ENCODE results near the gene RO60. TPM values are rescaled to one million over a fixed set of nuclear protein-coding genes. Genes with fewer than 3 reads are reported as not detected.

RO60 gene
- total RNA-seq, 1 experiment from 2014 or later: 69.5 TPM

GRCh38 chr1:193059282-193060114, at the start of gene RO60, which contains the start of gene UCHL5 (continued):
- TF ChIP-seq ZBTB33 (IDR thresholded peaks at IDR 0.05; ENCODE audit: extremely low read depth, insufficient replicate concordance, low read length): peak; percentile 89
- peak; percentile 90 for TF ChIP-seq YY1 (IDR thresholded peaks at IDR 0.05; ENCODE audit: extremely low read depth, insufficient replicate concordance, low read depth, low read length)
- peak; percentile 94 for TF ChIP-seq SRF (IDR thresholded peaks at IDR 0.05; ENCODE audit: low read depth)
- peak; percentile 48; the same call in 1 of the 2 replicates for TF ChIP-seq CEBPB (IDR thresholded peaks at IDR 0.05; ENCODE audit: low read depth)
- no peak for TF ChIP-seq EZH2phosphoT487 (IDR thresholded peaks at IDR 0.05; ENCODE audit: borderline replicate concordance)
- TF ChIP-seq POLR2AphosphoS5 (IDR thresholded peaks at IDR 0.05; ENCODE audit: low read depth, low read length): peak; percentile 95

DNA sequence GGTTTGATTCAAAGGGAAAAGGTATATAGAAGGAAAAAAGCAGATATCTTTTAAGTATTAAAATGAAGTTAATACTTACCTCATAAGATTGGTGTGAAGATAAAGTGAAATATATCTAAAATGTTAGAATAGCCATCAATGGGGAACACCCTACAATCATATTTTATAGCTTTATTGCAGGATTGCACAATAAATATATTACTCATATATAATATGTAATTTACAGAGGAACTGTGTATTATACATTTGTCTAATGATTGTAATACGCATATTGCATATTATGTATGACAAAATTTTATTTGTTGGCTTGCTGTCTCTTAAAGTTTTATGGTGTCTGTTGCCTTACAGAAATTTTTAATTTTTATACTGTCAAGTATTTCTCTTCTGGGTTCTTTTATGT, 48.0 kb upstream of the RO60 start:
- no TSS peak for BruUV-seq (replicated peaks)
- TF ChIP-seq, protein P1, sequence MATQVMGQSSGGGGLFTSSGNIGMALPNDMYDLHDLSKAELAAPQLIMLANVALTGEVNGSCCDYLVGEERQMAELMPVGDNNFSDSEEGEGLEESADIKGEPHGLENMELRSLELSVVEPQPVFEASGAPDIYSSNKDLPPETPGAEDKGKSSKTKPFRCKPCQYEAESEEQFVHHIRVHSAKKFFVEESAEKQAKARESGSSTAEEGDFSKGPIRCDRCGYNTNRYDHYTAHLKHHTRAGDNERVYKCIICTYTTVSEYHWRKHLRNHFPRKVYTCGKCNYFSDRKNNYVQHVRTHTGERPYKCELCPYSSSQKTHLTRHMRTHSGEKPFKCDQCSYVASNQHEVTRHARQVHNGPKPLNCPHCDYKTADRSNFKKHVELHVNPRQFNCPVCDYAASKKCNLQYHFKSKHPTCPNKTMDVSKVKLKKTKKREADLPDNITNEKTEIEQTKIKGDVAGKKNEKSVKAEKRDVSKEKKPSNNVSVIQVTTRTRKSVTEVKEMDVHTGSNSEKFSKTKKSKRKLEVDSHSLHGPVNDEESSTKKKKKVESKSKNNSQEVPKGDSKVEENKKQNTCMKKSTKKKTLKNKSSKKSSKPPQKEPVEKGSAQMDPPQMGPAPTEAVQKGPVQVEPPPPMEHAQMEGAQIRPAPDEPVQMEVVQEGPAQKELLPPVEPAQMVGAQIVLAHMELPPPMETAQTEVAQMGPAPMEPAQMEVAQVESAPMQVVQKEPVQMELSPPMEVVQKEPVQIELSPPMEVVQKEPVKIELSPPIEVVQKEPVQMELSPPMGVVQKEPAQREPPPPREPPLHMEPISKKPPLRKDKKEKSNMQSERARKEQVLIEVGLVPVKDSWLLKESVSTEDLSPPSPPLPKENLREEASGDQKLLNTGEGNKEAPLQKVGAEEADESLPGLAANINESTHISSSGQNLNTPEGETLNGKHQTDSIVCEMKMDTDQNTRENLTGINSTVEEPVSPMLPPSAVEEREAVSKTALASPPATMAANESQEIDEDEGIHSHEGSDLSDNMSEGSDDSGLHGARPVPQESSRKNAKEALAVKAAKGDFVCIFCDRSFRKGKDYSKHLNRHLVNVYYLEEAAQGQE (IDR thresholded peaks at IDR 0.05; ENCODE audit: low read depth): no peak
- TF ChIP-seq EGR1 (IDR thresholded peaks at IDR 0.05; ENCODE audit: low read depth) (no peak), ZFX (IDR thresholded peaks at IDR 0.05) (no peak), EZH2phosphoT487 (IDR thresholded peaks at IDR 0.05; ENCODE audit: borderline replicate concordance) (no peak), RAD21 (IDR thresholded peaks at IDR 0.05; ENCODE audit: low read depth) (no peak), CTCF (IDR thresholded peaks at IDR 0.05 in 2 of 3, conservative IDR thresholded peaks at IDR 0.05 in 1 of 3; ENCODE audit: borderline replicate concordance in 1 of 3, insufficient read depth in 1 of 3, low read depth in 2 of 3, low read length in 2 of 3) (no peak), ZNF274 (IDR thresholded peaks at IDR 0.05; ENCODE audit: low read depth, low read length) (no peak), ELF1 (IDR thresholded peaks at IDR 0.05; ENCODE audit: borderline replicate concordance, low read depth) (no peak), FOSL1 (IDR thresholded peaks at IDR 0.05; ENCODE audit: low read depth) (no peak)
- no peak overlapping the region for H3K9ac ChIP-seq (ENCODE audit: low read length)
- no peak for DNase-seq (ENCODE audit: low read depth, low spot score)
- no peaks in the 10 kb centered on the region for H3K9me3 ChIP-seq (ENCODE audit: control insufficient read depth in 1 of 2, insufficient read depth in 1 of 2, low read depth in 1 of 2, low read length in 2 of 2)
- no peaks in the 10 kb centered on the region for H3K9me2 ChIP-seq (ENCODE audit: insufficient read depth)
- intact Hi-C loops (cut with micrococcal nuclease): no loop called here
- POLR2A ChIA-PET: interaction anchor here (0.7 kb wide), 1 partner anchor 204 kb away, joined by 3 read pairs; no protein-coding TSS in a partner anchor
- no peak overlapping the region for H2AFZ ChIP-seq (ENCODE audit: low read depth, low read length, poor library complexity, severe bottlenecking)
- no peaks in the 10 kb centered on the region; the same call in 1 of the 2 replicates for H3K79me2 ChIP-seq (ENCODE audit: insufficient read depth, low read length)
- no peaks in the 10 kb centered on the region; a peak in 1 of 4 replicates for H3K4me1 ChIP-seq (ENCODE audit: control insufficient read depth in 1 of 2, insufficient read depth in 2 of 2, low read length in 2 of 2)
- H3K27me3 ChIP-seq (ENCODE audit: insufficient read depth, low read length): no peaks in the 10 kb centered on the region
- no peak overlapping the region for H3K4me2 ChIP-seq (ENCODE audit: low read length)
- no peak overlapping the region for H3K4me3 ChIP-seq (replicated peaks in 1 of 2; ENCODE audit: low read depth in 1 of 2, low read length in 2 of 2)
- peaks cover 0 to 2% of the 10 kb centered on the region in 2 experiments; a peak in 1 of 4 replicates for H3K36me3 ChIP-seq (ENCODE audit: control insufficient read depth in 1 of 2, insufficient read depth in 2 of 2, low read length in 2 of 2)
- H3K27ac ChIP-seq (ENCODE audit: low read depth, low read length): no peak overlapping the region
- RAD21 ChIA-PET (ENCODE audit: low non-redundant PET in 1 of 2, low total read pairs in 2 of 2, uncharacterized antibody in 2 of 2, unreplicated experiment in 2 of 2): no interaction called here
- CTCF ChIA-PET: interaction anchor here (1.1 kb wide), 1 partner anchor 537 kb away, joined by 3 read pairs; no protein-coding TSS in a partner anchor
- no peaks in the 10 kb centered on the region for H4K20me1 ChIP-seq (ENCODE audit: insufficient read depth)
- no peak for ATAC-seq

Measured in HCT116 (cell line).